Trophoblast cell (in vitro differentiated cells and primary cell): ENCODE data around the gene CHD6.

Source experiments
- DNase-seq, 2 donors: peaks; one replicate each; pipeline ENCODE4 v3.0.0-alpha.2; 2016
- H2AFZ ChIP-seq: 2 replicates; pipeline ENCODE4 v1.6.1; 2013; ENCODE audit warnings: low read length, moderate library complexity, mild to moderate bottlenecking; ENCODE audit not compliant: insufficient read depth, poor library complexity
- H2AK5ac ChIP-seq: 2 replicates; pipeline ENCODE4 v1.6.1; 2013; ENCODE audit warnings: mild to moderate bottlenecking, low read length
- H2BK120ac ChIP-seq: 2 replicates; pipeline ENCODE4 v1.6.1; 2013; ENCODE audit warnings: low read length, mild to moderate bottlenecking, moderate library complexity; ENCODE audit not compliant: insufficient read depth, poor library complexity
- H2BK12ac ChIP-seq: 2 replicates; pipeline ENCODE4 v1.6.1; 2013; ENCODE audit warnings: mild to moderate bottlenecking, low read length, moderate library complexity
- H2BK5ac ChIP-seq: 2 replicates; pipeline ENCODE4 v1.6.1; 2013; ENCODE audit warnings: low read length, low read depth, moderate library complexity, mild to moderate bottlenecking; ENCODE audit not compliant: poor library complexity
- H3K14ac ChIP-seq: 2 replicates; pipeline ENCODE4 v1.6.1; 2013; ENCODE audit warnings: mild to moderate bottlenecking, low read length
- H3K18ac ChIP-seq: 2 replicates; pipeline ENCODE4 v1.6.1; 2013; ENCODE audit warnings: mild to moderate bottlenecking, low read length
- H3K23ac ChIP-seq: 2 replicates; pipeline ENCODE4 v1.6.1; 2013; ENCODE audit warnings: low read length
- H3K27ac ChIP-seq: 2 replicates; pipeline ENCODE4 v1.5.1; 2013; ENCODE audit warnings: low read depth, mild to moderate bottlenecking, inconsistent platforms, low read length, moderate library complexity
- H3K27me3 ChIP-seq: 2 replicates; pipeline ENCODE4 v1.6.1; 2013; ENCODE audit warnings: inconsistent platforms, mild to moderate bottlenecking, low read length, moderate library complexity; ENCODE audit not compliant: insufficient read depth
- H3K36me3 ChIP-seq, 2 experiments: 1 replicate in 1 of 2; 2 replicates in 1 of 2; pipeline ENCODE4 v1.6.1; 2013; ENCODE audit warnings: low read length in 2 of 2, mild to moderate bottlenecking in 2 of 2, moderate library complexity in 1 of 2; ENCODE audit not compliant: insufficient read depth in 2 of 2, control insufficient read depth in 1 of 2
- H3K4ac ChIP-seq: 2 replicates; pipeline ENCODE4 v1.6.1; 2013; ENCODE audit warnings: low read depth, mild to moderate bottlenecking, low read length, moderate library complexity
- H3K4me1 ChIP-seq, 2 experiments: 1 replicate in 1 of 2; 2 replicates in 1 of 2; pipeline ENCODE4 v1.6.1; 2013; ENCODE audit warnings: low read length in 2 of 2, mild to moderate bottlenecking in 2 of 2, moderate library complexity in 1 of 2; ENCODE audit not compliant: insufficient read depth in 2 of 2, control insufficient read depth in 1 of 2
- H3K4me2 ChIP-seq: 2 replicates; pipeline ENCODE4 v1.6.1; 2013; ENCODE audit warnings: inconsistent platforms, mild to moderate bottlenecking, low read length, moderate library complexity
- H3K4me3 ChIP-seq: 2 replicates; pipeline ENCODE4 v1.5.1; 2013; ENCODE audit warnings: mild to moderate bottlenecking, low read depth, low read length, inconsistent platforms
- H3K79me1 ChIP-seq: one replicate; pipeline ENCODE4 v1.6.1; 2013; ENCODE audit warnings: low read length
- H3K79me2 ChIP-seq: 2 replicates; pipeline ENCODE4 v1.6.1; 2013; ENCODE audit warnings: low read length, mild to moderate bottlenecking; ENCODE audit not compliant: control insufficient read depth, insufficient read depth, poor library complexity
- H3K9ac ChIP-seq: 2 replicates; pipeline ENCODE4 v1.6.1; 2013; ENCODE audit warnings: mild to moderate bottlenecking, low read length
- H3K9me3 ChIP-seq: 2 replicates; pipeline ENCODE4 v1.6.1; 2013; ENCODE audit warnings: low read depth, mild to moderate bottlenecking, control low read depth, inconsistent platforms, low read length; ENCODE audit not compliant: insufficient read depth
- H4K12ac ChIP-seq: 2 replicates; pipeline ENCODE4 v1.6.1; 2013; ENCODE audit warnings: low read depth, mild to moderate bottlenecking, low read length, moderate library complexity
- H4K8ac ChIP-seq: 2 replicates; pipeline ENCODE4 v1.6.1; 2013; ENCODE audit warnings: low read depth, mild to moderate bottlenecking, low read length, moderate library complexity
- H4K91ac ChIP-seq: one replicate; pipeline ENCODE4 v1.6.1; 2013; ENCODE audit warnings: low read depth, mild to moderate bottlenecking, low read length, moderate library complexity
- WGBS: extraction: QIAGEN DNeasy Blood & Tissue Kit; methylation state at CpG from one replicate; pipeline ENCODE4 v1.1.7; 2013; ENCODE audit warnings: missing lambda C conversion rate; ENCODE audit not compliant: insufficient read length, insufficient coverage; ENCODE audit errors: extremely low coverage; 5-methylcytosine and 5-hydroxymethylcytosine counted together

CHD6 gene

DNA sequence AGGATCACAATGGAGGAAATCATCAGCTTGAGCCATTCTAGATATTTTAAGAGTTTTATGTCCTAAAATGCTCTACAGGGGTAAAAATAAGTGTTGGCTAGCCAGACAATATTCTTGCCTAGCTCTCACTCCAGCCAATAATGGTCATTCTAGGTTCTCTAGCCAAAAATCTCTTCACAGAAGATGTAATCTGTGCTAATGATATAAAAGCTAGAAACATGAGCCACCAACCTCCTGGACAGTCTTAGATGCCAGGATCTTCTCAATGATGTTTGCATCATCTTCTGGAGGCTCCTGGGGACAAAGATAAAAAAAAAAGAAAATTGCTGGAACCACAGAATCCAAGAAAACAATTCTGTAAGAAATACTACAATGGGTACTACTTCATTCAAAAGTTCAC lies 119.1 kb downstream of the CHD6 start:
- H3K9me3 ChIP-seq, result no peaks in the 10 kb centered on the region
- H3K27ac ChIP-seq, result no peak overlapping the region
- H3K79me1 ChIP-seq, result no peaks in the 10 kb centered on the region
- H3K4me2 ChIP-seq, result no peak overlapping the region
- H2BK12ac ChIP-seq, result no peak overlapping the region
- peaks cover 5 to 6% of the 10 kb centered on the region in 2 experiments for H3K4me1 ChIP-seq
- no peak overlapping the region for H3K9ac ChIP-seq
- H2BK120ac ChIP-seq, result no peak overlapping the region
- no peak overlapping the region for H2AFZ ChIP-seq
- peaks cover 3 to 4% of the 10 kb centered on the region in 2 experiments for H3K36me3 ChIP-seq
- no peak overlapping the region for H3K23ac ChIP-seq
- H3K27me3 ChIP-seq, result no peaks in the 10 kb centered on the region
- no peak overlapping the region for H2AK5ac ChIP-seq
- no peak overlapping the region for H3K4me3 ChIP-seq
- no peak overlapping the region for H3K4ac ChIP-seq
- no peaks in the 10 kb centered on the region for H3K79me2 ChIP-seq
- DNase-seq, result no peak
- no peak overlapping the region for H3K14ac ChIP-seq
- no peak overlapping the region for H4K91ac ChIP-seq
- H3K18ac ChIP-seq, result no peak overlapping the region
- H4K12ac ChIP-seq, result no peak overlapping the region
- H2BK5ac ChIP-seq, result no peak overlapping the region
- H4K8ac ChIP-seq, result no peak overlapping the region

DNA sequence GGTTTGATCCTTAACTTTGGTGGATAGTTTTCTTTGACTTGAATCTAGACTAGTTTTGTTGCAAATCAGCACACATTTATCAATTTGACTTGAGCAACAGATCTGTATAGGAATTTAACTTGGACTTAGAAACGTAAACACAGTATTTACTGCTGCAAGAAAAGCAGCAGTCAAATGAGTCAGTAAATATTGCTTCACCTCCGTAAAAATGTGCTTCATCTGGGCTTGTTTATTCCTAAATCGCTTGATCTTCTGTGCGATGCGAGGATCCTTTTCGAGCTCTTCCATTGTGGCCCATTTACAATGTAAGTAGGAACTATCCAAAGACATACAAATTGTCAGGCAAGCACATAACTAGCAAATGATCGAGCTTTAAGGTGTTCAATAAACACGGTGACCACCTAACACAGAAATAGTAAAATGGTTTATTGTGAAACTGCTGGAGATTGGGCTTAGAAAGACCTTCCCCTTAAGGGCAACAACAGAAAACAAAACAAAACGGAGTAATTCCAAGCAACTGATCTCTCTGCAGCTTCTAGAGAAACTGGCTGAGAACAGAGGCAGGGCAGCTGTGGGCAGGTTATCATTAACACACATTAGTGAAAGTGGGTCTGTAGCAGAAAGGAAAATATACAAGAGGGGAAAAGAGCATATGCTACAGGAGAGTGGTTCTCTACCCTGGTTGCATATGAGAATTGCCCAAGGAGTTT lies 120.8 kb downstream of the CHD6 start:
- Histone ChIP-seq H4K12ac (no peak overlapping the region), H2BK120ac (no peak overlapping the region), H3K4me2 (no peak overlapping the region), H3K79me1 (no peaks in the 10 kb centered on the region), H2AK5ac (no peak overlapping the region), H4K91ac (no peak overlapping the region), H3K79me2 (no peaks in the 10 kb centered on the region), H3K27me3 (no peaks in the 10 kb centered on the region), H3K9me3 (no peaks in the 10 kb centered on the region), H2BK12ac (no peak overlapping the region), H3K9ac (no peak overlapping the region), H3K4me3 (no peak overlapping the region), H2BK5ac (no peak overlapping the region), H4K8ac (no peak overlapping the region), H3K18ac (no peak overlapping the region), H3K36me3 (peaks cover 2 to 6% of the 10 kb centered on the region in 2 experiments), H3K4me1 (peaks cover 5 to 6% of the 10 kb centered on the region in 2 experiments), H3K23ac (no peak overlapping the region), H3K4ac (no peak overlapping the region), H3K14ac (no peak overlapping the region), H3K27ac (no peak overlapping the region), H2AFZ (no peak overlapping the region)
- no CpG with 5 or more reads among the region's 9 CpGs for whole genome bisulfite sequencing
- peak; percentile 41 to 82 for DNase-seq

DNA sequence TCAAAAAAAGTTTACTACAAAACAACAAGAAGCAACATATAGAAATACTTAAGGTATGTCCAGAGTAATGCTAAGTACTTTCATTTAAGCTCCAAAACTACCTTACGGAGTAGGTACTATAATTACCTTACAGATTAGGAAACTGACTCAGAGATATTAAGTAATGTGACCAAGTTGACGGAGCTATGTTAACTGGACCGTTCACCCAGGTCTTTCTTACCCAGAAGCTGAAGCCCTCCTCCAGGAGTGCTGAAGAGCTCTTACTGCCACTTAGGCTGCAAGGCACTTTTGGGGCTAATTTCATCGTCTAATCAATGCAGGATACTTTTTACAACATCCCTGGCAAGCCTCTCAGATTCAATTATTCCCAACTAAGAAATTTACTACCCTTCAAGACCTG lies 123.7 kb downstream of the CHD6 start:
- H3K18ac ChIP-seq, result no peak overlapping the region
- no peaks in the 10 kb centered on the region for H3K27me3 ChIP-seq
- peaks cover 3 to 6% of the 10 kb centered on the region in 2 experiments for H3K4me1 ChIP-seq
- H3K79me2 ChIP-seq, result no peaks in the 10 kb centered on the region
- no peak overlapping the region for H3K4me2 ChIP-seq
- H3K23ac ChIP-seq, result no peak overlapping the region
- H3K9ac ChIP-seq, result no peak overlapping the region
- H2BK5ac ChIP-seq, result no peak overlapping the region
- no peak overlapping the region for H2BK120ac ChIP-seq
- no peak overlapping the region for H3K14ac ChIP-seq
- H2AK5ac ChIP-seq, result no peak overlapping the region
- WGBS, result no CpG with 5 or more reads among the region's 4 CpGs
- H3K4ac ChIP-seq, result no peak overlapping the region
- H3K79me1 ChIP-seq, result no peaks in the 10 kb centered on the region
- H2BK12ac ChIP-seq, result no peak overlapping the region
- no peak overlapping the region for H4K91ac ChIP-seq
- no peak overlapping the region for H3K4me3 ChIP-seq
- no peak overlapping the region for H4K8ac ChIP-seq
- H3K36me3 ChIP-seq, result peaks cover 7 to 22% of the 10 kb centered on the region in 2 experiments
- DNase-seq, result no peak
- no peak overlapping the region for H4K12ac ChIP-seq
- no peaks in the 10 kb centered on the region for H3K9me3 ChIP-seq
- no peak overlapping the region for H3K27ac ChIP-seq
- H2AFZ ChIP-seq, result no peak overlapping the region

DNA sequence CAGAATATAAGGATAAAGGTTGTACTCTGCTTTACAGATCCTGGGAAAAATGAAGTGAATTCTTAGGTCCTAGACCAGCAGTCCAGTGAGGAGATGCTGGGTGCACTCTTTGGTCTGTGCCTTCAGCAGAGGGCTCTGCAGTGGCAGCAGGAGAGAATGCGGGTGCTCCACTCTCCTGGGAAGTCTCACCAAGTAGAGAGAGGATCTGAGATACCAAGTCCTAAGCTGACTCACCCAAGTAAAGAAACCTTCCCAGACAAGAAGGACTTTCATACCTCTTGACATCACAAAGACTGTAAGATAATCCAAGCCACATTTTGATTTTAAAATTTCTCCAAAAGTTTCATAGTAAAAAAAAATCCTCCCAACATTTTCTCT lies 134.6 kb downstream of the CHD6 start:
- H2BK12ac ChIP-seq, result no peak overlapping the region
- H2BK5ac ChIP-seq, result no peak overlapping the region
- H3K4me1 ChIP-seq, result no peaks in the 10 kb centered on the region
- peaks cover 2 to 27% of the 10 kb centered on the region in 2 experiments for H3K36me3 ChIP-seq
- no peaks in the 10 kb centered on the region for H3K27me3 ChIP-seq
- H3K79me2 ChIP-seq, result no peaks in the 10 kb centered on the region
- no peak overlapping the region for H3K27ac ChIP-seq
- no peak overlapping the region for H2BK120ac ChIP-seq
- H3K18ac ChIP-seq, result no peak overlapping the region
- H3K4ac ChIP-seq, result no peak overlapping the region
- no peak overlapping the region for H2AFZ ChIP-seq
- H3K4me3 ChIP-seq, result no peak overlapping the region
- no CpG with 5 or more reads among the region's 1 CpG for WGBS
- no peak for DNase-seq
- H3K23ac ChIP-seq, result no peak overlapping the region
- H3K4me2 ChIP-seq, result no peak overlapping the region
- H3K14ac ChIP-seq, result no peak overlapping the region
- no peak overlapping the region for H4K12ac ChIP-seq
- no peaks in the 10 kb centered on the region for H3K9me3 ChIP-seq
- H4K8ac ChIP-seq, result no peak overlapping the region
- H3K79me1 ChIP-seq, result no peaks in the 10 kb centered on the region
- H3K9ac ChIP-seq, result no peak overlapping the region
- H4K91ac ChIP-seq, result no peak overlapping the region
- no peak overlapping the region for H2AK5ac ChIP-seq
